GM10248 (cell line): ENCODE data around the gene RBM28.

ENCODE experiments used
- CTCF ChIA-PET: fragments of 300-600 bp; sonication (Branson Sonifier 250); formaldehyde crosslinking; extraction: SDS; loops from one replicate; lab custom pipeline; 2021; ENCODE audit warnings: antibody characterized with exemption; lab: Yijun Ruan, JAX
- POLR2A ChIA-PET: fragments of 350-650 bp; sonication (Branson Sonifier 250); formaldehyde crosslinking; extraction: SDS; loops from one replicate; lab custom pipeline; 2020; ENCODE audit warnings: antibody characterized with exemption; lab: Yijun Ruan, JAX
- DNase-seq: peaks from one replicate; pipeline ENCODE4 v3.0.0; 2012; ENCODE audit errors: extremely low spot score
- TF ChIP-seq, protein P1 (sequence below): IDR thresholded peaks from 2 replicates; pipeline ENCODE4 v1.5.1; 2012; ENCODE audit warnings: mild to moderate bottlenecking, low read depth; ENCODE audit errors: extremely low read depth, missing control alignments, control extremely low read depth

RBM28 gene

DNA sequence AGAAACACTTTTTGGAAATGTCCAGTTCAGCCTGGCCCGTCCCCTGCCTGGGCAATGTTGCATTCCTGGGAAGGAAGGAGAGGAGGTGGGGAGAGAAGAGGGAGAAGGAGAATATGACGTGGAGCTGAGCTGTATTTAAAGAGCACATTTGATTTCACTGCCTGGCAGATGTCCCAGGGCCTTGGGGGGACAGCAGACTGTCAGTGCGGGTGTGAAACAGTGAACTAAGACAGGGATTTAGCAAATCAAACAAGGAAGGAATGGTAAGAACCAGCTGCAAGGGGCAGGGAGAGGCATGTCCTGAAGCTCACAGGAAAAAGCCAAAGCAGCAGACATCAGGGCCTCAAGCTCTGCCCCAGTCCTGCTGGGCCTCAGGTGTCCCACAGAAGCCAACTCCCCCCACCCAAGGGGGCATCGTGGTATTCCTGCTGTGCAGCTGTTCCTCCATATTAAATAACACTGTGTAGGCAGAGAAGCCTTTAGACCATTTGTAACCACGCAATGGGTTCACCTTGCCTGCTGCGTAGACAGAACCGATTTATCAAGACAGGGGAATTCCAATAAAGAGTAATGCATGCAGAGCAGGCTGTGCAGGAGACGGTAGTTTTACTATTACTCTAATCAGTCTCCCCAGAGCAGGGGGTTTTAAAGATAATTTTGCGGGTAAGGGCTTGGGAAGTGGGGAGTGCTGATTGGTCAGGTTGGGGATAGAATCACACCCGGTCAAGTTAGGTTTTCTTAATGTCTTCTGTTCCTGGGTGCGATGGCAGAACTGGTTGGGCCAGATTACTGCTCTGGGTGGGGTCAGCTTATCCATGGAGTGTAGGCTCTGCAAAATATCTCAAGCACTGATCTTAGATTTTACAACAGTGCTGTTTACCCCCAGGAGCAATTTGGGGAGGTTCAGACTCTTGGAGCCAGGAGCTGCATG, 84.3 kb downstream of the RBM28 start:
- POLR2A ChIA-PET: no interaction called here
- CTCF ChIA-PET: no interaction called here
- DNase-seq: no peak
- TF ChIP-seq, protein P1, sequence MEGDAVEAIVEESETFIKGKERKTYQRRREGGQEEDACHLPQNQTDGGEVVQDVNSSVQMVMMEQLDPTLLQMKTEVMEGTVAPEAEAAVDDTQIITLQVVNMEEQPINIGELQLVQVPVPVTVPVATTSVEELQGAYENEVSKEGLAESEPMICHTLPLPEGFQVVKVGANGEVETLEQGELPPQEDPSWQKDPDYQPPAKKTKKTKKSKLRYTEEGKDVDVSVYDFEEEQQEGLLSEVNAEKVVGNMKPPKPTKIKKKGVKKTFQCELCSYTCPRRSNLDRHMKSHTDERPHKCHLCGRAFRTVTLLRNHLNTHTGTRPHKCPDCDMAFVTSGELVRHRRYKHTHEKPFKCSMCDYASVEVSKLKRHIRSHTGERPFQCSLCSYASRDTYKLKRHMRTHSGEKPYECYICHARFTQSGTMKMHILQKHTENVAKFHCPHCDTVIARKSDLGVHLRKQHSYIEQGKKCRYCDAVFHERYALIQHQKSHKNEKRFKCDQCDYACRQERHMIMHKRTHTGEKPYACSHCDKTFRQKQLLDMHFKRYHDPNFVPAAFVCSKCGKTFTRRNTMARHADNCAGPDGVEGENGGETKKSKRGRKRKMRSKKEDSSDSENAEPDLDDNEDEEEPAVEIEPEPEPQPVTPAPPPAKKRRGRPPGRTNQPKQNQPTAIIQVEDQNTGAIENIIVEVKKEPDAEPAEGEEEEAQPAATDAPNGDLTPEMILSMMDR: no peak

DNA sequence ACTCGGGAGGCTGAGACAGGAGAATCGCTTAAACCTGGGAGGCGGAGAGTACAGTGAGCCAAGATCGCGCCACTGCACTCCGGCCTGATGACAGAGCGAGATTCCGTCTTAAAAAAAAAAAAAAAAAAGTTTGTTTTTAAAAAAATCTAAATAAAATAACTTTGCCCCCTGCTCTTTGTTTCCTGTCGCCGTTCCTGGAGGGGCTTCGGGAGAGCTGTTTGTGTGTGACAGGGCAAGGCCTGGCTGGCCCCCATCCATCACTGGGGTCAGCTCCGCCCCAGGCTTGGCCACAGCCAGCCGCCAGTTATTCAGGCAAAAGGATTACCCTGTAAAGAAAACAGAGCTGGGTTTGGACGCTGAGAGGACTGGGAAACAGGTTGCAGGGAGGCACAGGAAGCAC, 86.2 kb downstream of the RBM28 start:
- ChIA-PET CTCF (interaction anchor here (0.6 kb wide), 1 partner anchor 13 kb away, joined by 3 read pairs; no protein-coding TSS in a partner anchor), POLR2A (interaction anchor here (0.6 kb wide), 1 partner anchor 130 kb away, joined by 3 read pairs; no protein-coding TSS in a partner anchor)
- TF ChIP-seq, protein P1: no peak
- no peak for DNase-seq

GRCh38 chr7:128255271-128255670, 88.4 kb downstream of the RBM28 start:
- DNase-seq: no peak
- ChIA-PET POLR2A (no interaction called here), CTCF (interaction anchor here (1.1 to 1.5 kb wide), 2 partner anchors 8 to 10 kb away, joined by 3 to 4 read pairs; no protein-coding TSS in a partner anchor)
- TF ChIP-seq, protein P1: no peak

- ChIA-PET CTCF (interaction anchor here (1.1 to 1.4 kb wide), 2 partner anchors 9 to 45 kb away, joined by 3 read pairs; no protein-coding TSS in a partner anchor), POLR2A (no interaction called here)
- TF ChIP-seq, protein P1: no peak
- DNase-seq: no peak
These were observed 89.2 kb downstream of the RBM28 start for GRCh38 chr7:128254470-128254869.

- ChIA-PET POLR2A (no interaction called here), CTCF (interaction anchor here (1.4 kb wide), 1 partner anchor 45 kb away, joined by 3 read pairs; no protein-coding TSS in a partner anchor)
- TF ChIP-seq, protein P1: no peak
- DNase-seq: no peak
These were observed 90.0 kb downstream of the RBM28 start for GRCh38 chr7:128253701-128254100.

DNA sequence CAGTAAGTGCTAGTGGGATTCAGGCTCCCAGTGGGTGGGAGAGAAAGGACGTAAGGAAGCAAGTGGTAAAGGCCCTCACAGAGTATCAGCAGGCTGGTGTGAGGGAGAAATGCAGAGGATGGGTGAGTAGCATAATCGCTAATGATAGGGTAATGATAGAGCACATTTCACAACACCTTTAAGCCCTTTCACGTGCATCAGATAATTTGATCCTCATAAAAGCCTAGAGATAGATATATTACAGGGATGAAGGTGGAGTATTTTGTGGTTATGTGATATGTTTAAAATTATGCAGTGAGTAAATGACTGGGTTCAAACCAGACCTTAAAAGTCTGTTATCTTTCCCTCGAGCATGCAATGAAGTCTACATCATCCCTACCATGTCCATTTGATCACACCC, 92.4 kb downstream of the RBM28 start:
- DNase-seq: no peak
- POLR2A ChIA-PET: no interaction called here
- CTCF ChIA-PET: no interaction called here

More for the DNA sequence above, 92.4 kb downstream of the RBM28 start:
- TF ChIP-seq, protein P1: no peak
